ENCODE data around the gene TMEM192. TPM values are rescaled to one million over a fixed set of nuclear protein-coding genes. Genes with fewer than 3 reads are reported as not detected.

The TMEM192 gene
- total and polyA plus RNA-seq, 2 of the 4 experiments (the other 2 are of a cell fraction), result 7.7 to 17.2 TPM

- ATAC-seq (ENCODE audit: low read depth) (no peak), DNase-seq (no peak)
- H3K4me1 ChIP-seq (ENCODE audit: control insufficient read depth, insufficient read depth, low read length), result no peaks in the 10 kb centered on the region
- H2BK15ac ChIP-seq (ENCODE audit: low read depth, low read length), result no peak overlapping the region
- no peaks in the 10 kb centered on the region for H3K9me1 ChIP-seq (ENCODE audit: insufficient read depth, low read length)
- no TSS peak for BruUV-seq (replicated peaks)
- H4K5ac ChIP-seq (ENCODE audit: low read depth, low read length), result no peak overlapping the region
- H2AK9ac ChIP-seq (replicated peaks; ENCODE audit: low read depth, low read length, poor library complexity), result no peak overlapping the region
- no CpG with 5 or more reads among the region's 1 CpG for WGBS, 2 experiments (ENCODE audit: extremely low coverage in 2 of 2, insufficient read length in 1 of 2)
- ChIA-PET POLR2A (ENCODE audit: unreplicated experiment) (no interaction called here), CTCF (no interaction called here)
- H3K18ac ChIP-seq (ENCODE audit: low read depth, low read length), result no peak overlapping the region
- H2AFZ ChIP-seq (replicated peaks; ENCODE audit: low read length, poor library complexity), result no peak overlapping the region
- H4K20me1 ChIP-seq (ENCODE audit: insufficient read depth, low read length), result no peaks in the 10 kb centered on the region
- H3K14ac ChIP-seq (replicated peaks; ENCODE audit: low read depth, low read length), result no peak overlapping the region
- no peak overlapping the region for H4K91ac ChIP-seq (ENCODE audit: insufficient read depth, low read depth, low read length)
- no peaks in the 10 kb centered on the region for H3K9me3 ChIP-seq (ENCODE audit: control insufficient read depth, insufficient read depth, low read length)
- H2BK20ac ChIP-seq (ENCODE audit: low read depth, low read length), result no peak overlapping the region
- H3K23ac ChIP-seq (ENCODE audit: low read depth, low read length), result no peak overlapping the region
- H3K4me2 ChIP-seq (ENCODE audit: low read depth, low read length), result no peak overlapping the region
- H3K27me3 ChIP-seq (ENCODE audit: control insufficient read depth, insufficient read depth, low read length), result no peaks in the 10 kb centered on the region
- H3K4me3 ChIP-seq (ENCODE audit: insufficient read depth, low read depth, low read length), result no peak overlapping the region
- TF ChIP-seq FOS (IDR thresholded peaks at IDR 0.05; ENCODE audit: low read depth, low read length) (no peak), ELK1 (IDR thresholded peaks at IDR 0.05; ENCODE audit: borderline replicate concordance, low read depth, low read length) (no peak), CHD1 (IDR thresholded peaks at IDR 0.05; ENCODE audit: low read depth, low read length) (no peak), MAFK (IDR thresholded peaks at IDR 0.05; ENCODE audit: low read depth, low read length) (no peak), SMC3 (IDR thresholded peaks at IDR 0.05; ENCODE audit: low read depth, low read length) (no peak), USF2 (IDR thresholded peaks at IDR 0.05; ENCODE audit: low read depth, low read length) (no peak), BHLHE40 (IDR thresholded peaks at IDR 0.05; ENCODE audit: low read depth, low read length) (no peak), RCOR1 (IDR thresholded peaks at IDR 0.05; ENCODE audit: insufficient replicate concordance, low read length) (no peak), RFX5 (IDR thresholded peaks at IDR 0.05; ENCODE audit: low read depth, low read length) (no peak), POLR2A (IDR thresholded peaks at IDR 0.05; ENCODE audit: low read depth, low read length) (no peak), CEBPB (IDR thresholded peaks at IDR 0.05; ENCODE audit: low read depth, low read length) (no peak), MXI1 (IDR thresholded peaks at IDR 0.05; ENCODE audit: borderline replicate concordance, low read depth, low read length) (no peak), NFE2L2 (IDR thresholded peaks at IDR 0.05; ENCODE audit: low read depth, low read length) (no peak), CTCF (conservative IDR thresholded peaks at IDR 0.05; ENCODE audit: low read depth, low read length) (no peak), RAD21 (IDR thresholded peaks at IDR 0.05; ENCODE audit: low read length) (no peak), MAZ (IDR thresholded peaks at IDR 0.05; ENCODE audit: borderline replicate concordance, low read depth, low read length) (no peak)
- no peak overlapping the region for H2AK5ac ChIP-seq (ENCODE audit: low read depth, low read length)
- no peak overlapping the region for H2BK120ac ChIP-seq (ENCODE audit: low read depth, low read length)
- H3K36me3 ChIP-seq (ENCODE audit: control insufficient read depth, insufficient read depth, low read length), result no peaks in the 10 kb centered on the region
- H3K4ac ChIP-seq (ENCODE audit: low read depth, low read length), result no peak overlapping the region
- in situ Hi-C loops (cut with MboI; ENCODE audit: low sequenced_read_pairs) (loop anchor here (10.0 kb wide), 1 partner anchor 320 kb away; no protein-coding TSS in a partner anchor), dilution Hi-C loops (cut with HindIII; ENCODE audit: low sequenced_read_pairs, unreplicated experiment) (no loop called here), intact Hi-C loops (cut with micrococcal nuclease) (loop anchor here (5.0 kb wide), 1 partner anchor 1538 kb away; no protein-coding TSS in a partner anchor)
- H4K8ac ChIP-seq (ENCODE audit: low read depth in 2 of 2, low read length in 2 of 2), result no peak overlapping the region
- no peak overlapping the region for H2BK5ac ChIP-seq (ENCODE audit: low read depth, low read length, poor library complexity, severe bottlenecking)
- no peaks in the 10 kb centered on the region for H3K79me1 ChIP-seq (ENCODE audit: low read depth in 1 of 2, low read length in 2 of 2)
- H3K27ac ChIP-seq (ENCODE audit: insufficient read depth, low read length), result no peak overlapping the region
- no peak overlapping the region for H3K9ac ChIP-seq (ENCODE audit: low read depth, low read length)
- H3K56ac ChIP-seq (ENCODE audit: extremely low read depth, insufficient read depth, low read length), result no peak overlapping the region
Observed at GRCh38 chr4:165095291-165095690, 17.4 kb downstream of the TMEM192 start.

Measured in IMR-90 (cell line).